ENCODE results near the gene ZNF37A. TPM values are rescaled to one million over a fixed set of nuclear protein-coding genes. Genes with fewer than 3 reads are reported as not detected.
"Not testable (repeated sequence)": the region's sequence is repeated elsewhere in the genome, so short reads cannot be mapped to it uniquely, and the experiment has no call there.

Gene ZNF37A
- polyA plus RNA-seq, 1 donor (not counting 4 experiments of a cell fraction or from before 2014, with no cell fraction given), result 8.7 TPM

DNA sequence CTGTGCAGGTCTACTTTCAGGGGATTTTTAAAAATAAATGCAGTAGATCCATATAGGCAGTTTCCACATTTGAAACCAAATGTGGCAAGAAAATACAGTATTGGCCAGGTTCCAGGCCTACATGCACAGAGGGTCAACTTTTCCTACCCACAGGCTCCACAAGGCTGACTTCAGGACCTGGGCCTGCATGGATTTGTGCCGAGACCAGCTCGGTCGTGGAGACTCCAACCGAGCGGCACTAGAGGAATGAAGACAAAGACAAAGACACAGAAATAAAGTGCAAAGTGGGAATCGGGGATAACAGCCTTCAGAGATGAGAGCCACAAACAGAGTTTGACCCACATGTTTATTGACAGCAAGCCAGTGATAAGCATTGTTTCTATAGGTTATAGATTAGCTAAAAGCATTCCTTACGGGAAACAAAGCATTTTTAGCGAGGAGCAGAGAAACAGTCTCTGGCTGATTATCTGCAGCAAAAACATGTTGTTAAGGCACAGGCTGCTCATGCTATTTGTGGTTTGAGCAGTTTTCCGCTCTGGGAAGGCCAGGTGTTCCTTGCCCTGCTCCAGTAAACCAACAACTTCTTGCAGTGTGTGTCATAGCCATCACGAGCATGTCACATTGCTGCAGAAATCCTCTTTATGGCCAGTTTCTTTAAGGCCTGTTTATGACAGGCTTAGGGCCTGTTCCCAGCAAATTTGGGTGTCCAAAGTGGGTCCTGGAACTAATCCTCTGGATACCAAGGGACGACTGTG, 52.6 kb downstream of the ZNF37A start:
- Histone ChIP-seq H4K20me1 (ENCODE audit: control insufficient read depth, extremely low read depth, insufficient read depth, low read length) (no peaks in the 10 kb centered on the region), H3K36me3 (ENCODE audit: control insufficient read depth in 2 of 2, extremely low read depth in 1 of 2, insufficient read depth in 2 of 2, low read length in 2 of 2) (no peaks in the 10 kb centered on the region), H3K27ac (ENCODE audit: control insufficient read depth, insufficient read depth, low read length) (no peak overlapping the region), H3K9ac (ENCODE audit: control insufficient read depth, extremely low read depth, insufficient read depth, low read length) (no peak overlapping the region), H3K79me2 (ENCODE audit: control insufficient read depth, insufficient read depth, low read length) (no peaks in the 10 kb centered on the region), H3K4me1 (ENCODE audit: control insufficient read depth, extremely low read depth, insufficient read depth, low read length) (no peaks in the 10 kb centered on the region), H3K9me3 (ENCODE audit: control insufficient read depth, low read depth, low read length) (no peaks in the 10 kb centered on the region), H3K4me3 (ENCODE audit: control insufficient read depth in 2 of 3, extremely low read depth in 1 of 3, insufficient read depth in 2 of 3, low read depth in 1 of 3, low read length in 3 of 3) (no peak overlapping the region), H3K27me3 (ENCODE audit: control insufficient read depth, extremely low read depth, insufficient read depth, low read length) (no peaks in the 10 kb centered on the region), H3K4me2 (ENCODE audit: control insufficient read depth, extremely low read depth, insufficient read depth, low read depth, low read length) (no peak overlapping the region), H2AFZ (ENCODE audit: control insufficient read depth, low read length) (no peak overlapping the region), H3K9me1 (ENCODE audit: control insufficient read depth, extremely low read depth, insufficient read depth, low read length) (no peaks in the 10 kb centered on the region)
- dilution Hi-C loops (cut with MboI; ENCODE audit: extremely low pct_ligation_motif_present, low sequenced_read_pairs), result no loop called here
- FAIRE-seq (no peak), DNase-seq (ENCODE audit: low read depth, low spot score) (no peak)
- TF ChIP-seq EZH2 (IDR thresholded peaks at IDR 0.05; ENCODE audit: low read length), result no peak
- TF ChIP-seq, protein P1, sequence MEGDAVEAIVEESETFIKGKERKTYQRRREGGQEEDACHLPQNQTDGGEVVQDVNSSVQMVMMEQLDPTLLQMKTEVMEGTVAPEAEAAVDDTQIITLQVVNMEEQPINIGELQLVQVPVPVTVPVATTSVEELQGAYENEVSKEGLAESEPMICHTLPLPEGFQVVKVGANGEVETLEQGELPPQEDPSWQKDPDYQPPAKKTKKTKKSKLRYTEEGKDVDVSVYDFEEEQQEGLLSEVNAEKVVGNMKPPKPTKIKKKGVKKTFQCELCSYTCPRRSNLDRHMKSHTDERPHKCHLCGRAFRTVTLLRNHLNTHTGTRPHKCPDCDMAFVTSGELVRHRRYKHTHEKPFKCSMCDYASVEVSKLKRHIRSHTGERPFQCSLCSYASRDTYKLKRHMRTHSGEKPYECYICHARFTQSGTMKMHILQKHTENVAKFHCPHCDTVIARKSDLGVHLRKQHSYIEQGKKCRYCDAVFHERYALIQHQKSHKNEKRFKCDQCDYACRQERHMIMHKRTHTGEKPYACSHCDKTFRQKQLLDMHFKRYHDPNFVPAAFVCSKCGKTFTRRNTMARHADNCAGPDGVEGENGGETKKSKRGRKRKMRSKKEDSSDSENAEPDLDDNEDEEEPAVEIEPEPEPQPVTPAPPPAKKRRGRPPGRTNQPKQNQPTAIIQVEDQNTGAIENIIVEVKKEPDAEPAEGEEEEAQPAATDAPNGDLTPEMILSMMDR (optimal IDR thresholded peaks at IDR 0.05 in 1 of 3, IDR thresholded peaks at IDR 0.05 in 1 of 3, conservative IDR thresholded peaks at IDR 0.05 in 1 of 3; ENCODE audit: extremely low read depth in 1 of 3, insufficient read depth in 2 of 3, low read length in 3 of 3), result no peak

DNA sequence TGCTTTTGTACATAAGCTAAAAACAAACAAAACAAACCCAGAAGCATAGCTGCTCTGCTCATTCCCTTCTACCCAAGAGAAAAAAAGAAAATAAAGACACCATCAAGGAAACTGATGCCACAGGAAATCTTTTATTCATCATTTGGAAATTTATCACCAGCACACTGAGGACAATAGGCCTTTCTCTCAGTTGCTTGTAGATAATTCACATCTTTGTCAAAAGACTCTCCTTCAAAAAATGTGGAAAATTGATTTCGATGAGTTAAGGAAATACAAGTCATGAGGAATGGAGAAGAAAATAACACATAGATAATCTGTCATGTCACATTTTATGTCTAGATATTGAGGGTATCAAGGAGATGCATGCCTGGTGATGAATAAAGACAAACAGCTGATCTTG, 53.5 kb downstream of the ZNF37A start:
- dilution Hi-C loops (cut with MboI; ENCODE audit: extremely low pct_ligation_motif_present, low sequenced_read_pairs), result no loop called here
- Histone ChIP-seq H3K9ac (ENCODE audit: control insufficient read depth, extremely low read depth, insufficient read depth, low read length) (no peak overlapping the region), H3K9me1 (ENCODE audit: control insufficient read depth, extremely low read depth, insufficient read depth, low read length) (no peaks in the 10 kb centered on the region), H3K36me3 (ENCODE audit: control insufficient read depth in 2 of 2, extremely low read depth in 1 of 2, insufficient read depth in 2 of 2, low read length in 2 of 2) (no peaks in the 10 kb centered on the region), H3K79me2 (ENCODE audit: control insufficient read depth, insufficient read depth, low read length) (no peaks in the 10 kb centered on the region), H3K27ac (ENCODE audit: control insufficient read depth, insufficient read depth, low read length) (no peak overlapping the region), H2AFZ (ENCODE audit: control insufficient read depth, low read length) (no peak overlapping the region), H3K4me3 (ENCODE audit: control insufficient read depth in 2 of 3, extremely low read depth in 1 of 3, insufficient read depth in 2 of 3, low read depth in 1 of 3, low read length in 3 of 3) (no peak overlapping the region), H3K4me1 (ENCODE audit: control insufficient read depth, extremely low read depth, insufficient read depth, low read length) (no peaks in the 10 kb centered on the region), H3K27me3 (ENCODE audit: control insufficient read depth, extremely low read depth, insufficient read depth, low read length) (no peaks in the 10 kb centered on the region), H3K9me3 (ENCODE audit: control insufficient read depth, low read depth, low read length) (no peaks in the 10 kb centered on the region), H3K4me2 (ENCODE audit: control insufficient read depth, extremely low read depth, insufficient read depth, low read depth, low read length) (no peak overlapping the region), H4K20me1 (ENCODE audit: control insufficient read depth, extremely low read depth, insufficient read depth, low read length) (no peaks in the 10 kb centered on the region)
- TF ChIP-seq, protein P1 (optimal IDR thresholded peaks at IDR 0.05 in 1 of 3, IDR thresholded peaks at IDR 0.05 in 1 of 3, conservative IDR thresholded peaks at IDR 0.05 in 1 of 3; ENCODE audit: extremely low read depth in 1 of 3, insufficient read depth in 2 of 3, low read length in 3 of 3), result no peak
- no peak for TF ChIP-seq EZH2 (IDR thresholded peaks at IDR 0.05; ENCODE audit: low read length)
- no peak for DNase-seq (ENCODE audit: low read depth, low spot score)
- no peak for FAIRE-seq

DNA sequence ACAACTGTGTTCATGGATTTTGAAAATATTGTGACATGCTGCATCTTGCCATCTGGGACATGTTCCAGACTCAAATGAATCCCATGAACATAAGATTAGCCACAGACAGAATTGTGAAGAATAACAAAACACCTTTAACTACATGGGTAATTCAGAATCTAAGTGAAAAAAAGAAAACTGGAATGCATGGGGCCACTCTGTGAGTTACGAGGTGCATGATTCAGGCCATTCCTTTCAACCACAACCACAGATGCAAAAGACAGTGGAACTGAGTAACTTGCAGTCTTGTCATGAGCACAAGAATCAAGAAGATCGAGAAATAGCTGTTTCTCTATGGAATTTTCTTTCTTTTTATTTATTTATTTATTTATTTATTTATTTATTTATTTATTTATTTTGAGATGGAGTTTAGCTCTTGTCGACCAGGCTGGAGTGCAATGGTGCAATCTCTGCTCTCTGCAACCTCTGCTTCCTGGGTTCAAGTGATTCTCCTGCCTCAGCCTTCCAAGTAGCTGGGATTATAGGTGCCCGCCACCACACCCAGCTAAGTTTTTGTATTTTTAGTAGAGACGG, 56.8 kb downstream of the ZNF37A start:
- not testable (repeated sequence) for H3K9me1 ChIP-seq (ENCODE audit: control insufficient read depth, extremely low read depth, insufficient read depth, low read length); DNase-seq (ENCODE audit: low read depth, low spot score)

More for the DNA sequence above, 56.8 kb downstream of the ZNF37A start:
- H3K9me3 ChIP-seq (ENCODE audit: control insufficient read depth, low read depth, low read length); H3K36me3 ChIP-seq (ENCODE audit: control insufficient read depth in 2 of 2, extremely low read depth in 1 of 2, insufficient read depth in 2 of 2, low read length in 2 of 2); FAIRE-seq; H3K79me2 ChIP-seq (ENCODE audit: control insufficient read depth, insufficient read depth, low read length); H3K27me3 ChIP-seq (ENCODE audit: control insufficient read depth, extremely low read depth, insufficient read depth, low read length); H3K27ac ChIP-seq (ENCODE audit: control insufficient read depth, insufficient read depth, low read length); H3K4me2 ChIP-seq (ENCODE audit: control insufficient read depth, extremely low read depth, insufficient read depth, low read depth, low read length); dilution Hi-C loops (cut with MboI; ENCODE audit: extremely low pct_ligation_motif_present, low sequenced_read_pairs); H2AFZ ChIP-seq (ENCODE audit: control insufficient read depth, low read length); H3K4me3 ChIP-seq (ENCODE audit: control insufficient read depth in 2 of 3, extremely low read depth in 1 of 3, insufficient read depth in 2 of 3, low read depth in 1 of 3, low read length in 3 of 3); H3K9ac ChIP-seq (ENCODE audit: control insufficient read depth, extremely low read depth, insufficient read depth, low read length); H3K4me1 ChIP-seq (ENCODE audit: control insufficient read depth, extremely low read depth, insufficient read depth, low read length); H4K20me1 ChIP-seq (ENCODE audit: control insufficient read depth, extremely low read depth, insufficient read depth, low read length): not testable (repeated sequence)
